Mesothelial cell of epicardium (in vitro differentiated cells): ENCODE results near the gene CD200R1. TPM values are rescaled to one million over a fixed set of nuclear protein-coding genes. Genes with fewer than 3 reads are reported as not detected.

Experiments
- DNase-seq, 2 experiments: peaks; one replicate each; pipeline ENCODE4 v3.0.0; 2021; ENCODE audit warnings: low spot score in 2 of 2; ENCODE audit not compliant: unreplicated experiment in 2 of 2
- H3K27ac Mint-ChIP-seq: 2 replicates; pipeline ENCODE4 v1.8.0; 2021; ENCODE audit warnings: mixed read lengths
- H3K27me3 Mint-ChIP-seq: 2 replicates; pipeline ENCODE4 v1.8.0; 2021; ENCODE audit warnings: low read depth, mixed read lengths
- H3K36me3 Mint-ChIP-seq: 2 replicates; pipeline ENCODE4 v1.8.0; 2021; ENCODE audit warnings: mixed read lengths
- H3K4me1 Mint-ChIP-seq: 2 replicates; pipeline ENCODE4 v1.8.0; 2021; ENCODE audit warnings: mixed read lengths
- H3K4me3 Mint-ChIP-seq: 2 replicates; pipeline ENCODE4 v1.8.0; 2021; ENCODE audit warnings: mild to moderate bottlenecking, moderate library complexity, mixed read lengths
- H3K9me3 Mint-ChIP-seq: 2 replicates; pipeline ENCODE4 v1.8.0; 2021; ENCODE audit warnings: mixed read lengths
- CTCF ChIP-seq: fragments of 200-600 bp; sonication (generic); IDR thresholded peaks from one replicate; pipeline ENCODE4 v1.5.0; 2021; ENCODE audit warnings: antibody characterized with exemption; ENCODE audit not compliant: unreplicated experiment
- total RNA-seq: library from RNA; stranded (reverse); gene quantifications from 3 replicates; pipeline ENCODE4 v1.2.1, GENCODE V29; 2021

CD200R1 gene
- total RNA-seq, 1 donor from 2014 or later: 1.3 TPM

DNA sequence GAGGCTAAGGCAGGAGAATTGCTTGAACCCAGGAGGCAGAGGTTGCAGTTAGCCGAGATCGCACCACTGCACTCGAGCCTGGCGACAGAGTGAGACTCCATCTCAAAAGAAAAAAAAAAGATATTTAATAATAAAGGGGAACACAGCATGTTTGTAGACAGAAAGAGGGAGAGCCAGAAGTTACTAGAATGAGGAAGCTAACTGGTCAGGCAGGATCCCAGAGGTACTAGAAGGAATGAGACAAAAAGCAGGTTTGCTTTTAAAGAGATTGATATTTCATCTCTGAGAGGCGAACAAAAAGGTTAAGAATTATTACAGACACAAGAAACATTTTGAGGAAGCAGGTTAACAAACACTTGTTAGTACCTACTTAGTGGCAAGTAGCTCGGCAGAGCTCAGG is 9.2 kb downstream of the CD200R1 start:
- no peak overlapping the region for H3K27ac Mint-ChIP-seq

DNA sequence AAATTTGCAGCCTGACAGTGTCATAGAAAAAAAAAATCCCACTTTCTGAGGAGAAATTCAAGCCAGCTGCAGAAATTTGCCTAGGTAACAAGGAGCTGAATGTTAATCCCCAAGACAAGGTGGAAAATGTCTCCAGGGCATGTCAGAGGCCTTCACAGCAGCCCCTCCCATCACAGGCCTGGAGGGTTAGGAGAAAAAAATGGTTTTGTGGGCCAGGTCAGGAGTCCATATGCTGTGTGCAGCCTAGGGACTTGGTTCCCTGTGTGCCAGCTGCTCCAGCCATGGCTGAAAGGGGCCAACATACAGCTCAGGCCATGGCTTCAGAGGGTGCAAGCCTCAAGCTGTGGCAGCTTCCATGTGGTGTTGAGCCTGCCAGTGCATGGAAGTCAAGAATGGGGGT is 11.2 kb downstream of the CD200R1 start:
- peaks cover 15% of the 10 kb centered on the region for H3K36me3 Mint-ChIP-seq
- H3K27ac Mint-ChIP-seq: no peak overlapping the region
- no peak for TF ChIP-seq CTCF
- H3K4me3 Mint-ChIP-seq: no peak overlapping the region
- peaks cover 27% of the 10 kb centered on the region for H3K9me3 Mint-ChIP-seq
- peaks cover 25% of the 10 kb centered on the region for H3K4me1 Mint-ChIP-seq
- H3K27me3 Mint-ChIP-seq: no peaks in the 10 kb centered on the region
- no peak for DNase-seq

More for the DNA sequence above, 9.2 kb downstream of the CD200R1 start:
- Mint-ChIP-seq H3K9me3 (peaks cover 27% of the 10 kb centered on the region), H3K4me3 (no peak overlapping the region), H3K4me1 (peaks cover 11% of the 10 kb centered on the region), H3K36me3 (peaks cover 15% of the 10 kb centered on the region), H3K27me3 (no peaks in the 10 kb centered on the region)
- no peak for DNase-seq
- no peak for TF ChIP-seq CTCF

DNA sequence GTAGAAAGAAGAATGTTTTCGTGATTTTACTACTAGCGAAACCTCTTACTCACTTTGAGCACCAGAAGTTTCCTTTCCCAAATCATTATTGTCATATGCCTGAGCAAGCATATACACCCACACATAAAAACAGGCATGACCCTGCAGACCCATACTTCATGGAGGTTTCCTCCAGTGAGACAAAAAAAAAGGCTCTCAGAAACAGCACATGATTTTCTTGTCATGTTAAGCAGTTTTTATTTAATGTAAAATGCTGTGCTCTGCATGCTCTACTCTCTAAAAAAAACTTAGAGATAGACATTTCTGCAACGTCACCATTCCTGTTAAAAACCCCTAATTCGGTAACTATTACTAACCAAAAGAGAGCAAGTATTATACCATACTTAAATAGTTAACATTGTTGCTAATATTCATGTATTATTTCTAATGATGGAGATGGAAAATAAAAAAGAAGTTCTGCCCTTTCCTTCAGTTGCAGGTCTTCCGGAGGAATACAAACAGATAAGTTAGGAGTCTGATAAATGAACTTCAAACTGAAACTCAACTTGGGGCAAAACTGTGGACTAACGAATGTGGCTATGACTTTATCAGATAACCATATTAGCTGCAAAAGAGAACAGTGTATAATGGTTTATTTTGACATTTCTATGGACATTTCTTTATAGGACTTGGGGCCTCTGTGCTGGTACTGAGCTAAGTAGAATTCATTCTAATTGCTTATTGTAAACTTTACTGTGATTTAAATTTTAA is 15.9 kb downstream of the CD200R1 start:
- Mint-ChIP-seq H3K36me3 (peaks cover 12% of the 10 kb centered on the region), H3K9me3 (peaks cover 42% of the 10 kb centered on the region), H3K4me1 (peaks cover 15% of the 10 kb centered on the region), H3K27me3 (no peaks in the 10 kb centered on the region), H3K27ac (peak overlapping the region; percentile 39), H3K4me3 (no peak overlapping the region)
- no peak for TF ChIP-seq CTCF
- no peak for DNase-seq

GRCh38 chr3:112956351-112956750 is 18.6 kb downstream of the CD200R1 start:
- TF ChIP-seq CTCF: no peak
- Mint-ChIP-seq H3K36me3 (peaks cover 6% of the 10 kb centered on the region), H3K27ac (no peak overlapping the region), H3K4me1 (peaks cover 15% of the 10 kb centered on the region), H3K27me3 (no peaks in the 10 kb centered on the region), H3K9me3 (peaks cover 37% of the 10 kb centered on the region), H3K4me3 (no peak overlapping the region)
- no peak for DNase-seq

DNA sequence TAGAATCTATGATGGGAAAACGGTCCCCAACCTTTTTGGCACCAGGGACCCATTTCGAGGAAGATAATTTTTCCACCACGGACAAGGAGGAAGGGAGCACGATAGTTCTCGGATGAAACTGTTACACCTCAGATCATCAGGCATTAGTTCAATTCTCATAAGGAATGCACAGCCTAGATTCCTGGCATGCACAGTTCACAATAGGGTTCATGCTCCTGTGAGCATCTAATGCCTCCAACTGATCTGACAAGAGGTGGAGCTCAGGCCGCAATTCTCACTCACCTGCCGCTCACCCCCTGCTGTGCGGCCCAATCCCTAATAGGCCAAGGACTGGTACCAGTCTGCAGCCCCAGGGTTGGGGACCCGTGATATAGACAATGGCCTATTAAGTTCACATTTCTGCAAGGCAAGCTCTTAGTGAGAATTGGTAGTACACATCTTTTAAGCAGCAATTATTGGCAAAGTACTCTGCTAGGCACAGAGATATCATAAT is 26.5 kb downstream of the CD200R1 start:
- no peak overlapping the region for H3K27ac Mint-ChIP-seq
- peaks cover 26% of the 10 kb centered on the region for H3K9me3 Mint-ChIP-seq
- H3K36me3 Mint-ChIP-seq: no peaks in the 10 kb centered on the region
- DNase-seq: no peak
- H3K4me3 Mint-ChIP-seq: no peak overlapping the region
- no peaks in the 10 kb centered on the region for H3K4me1 Mint-ChIP-seq
- TF ChIP-seq CTCF: no peak
- H3K27me3 Mint-ChIP-seq: no peaks in the 10 kb centered on the region
